HepG2 (cell line): Measurements from ENCODE around the gene FAM50A. TPM values are rescaled to one million over a fixed set of nuclear protein-coding genes. Genes with fewer than 3 reads are reported as not detected.

Experiments
- ATAC-seq: fragments of 200-7000 bp; cut with Tn5 transposase; 3 replicates; pipeline ENCODE4 v1.9.1; 2020; ENCODE audit warnings: mild to moderate bottlenecking, moderate library complexity
- BruUV-seq: library from RNA; stranded (reverse); fragments of 400-500 nt; replicated peaks from 2 replicates; lab custom pipeline; 2021; lab: Mats Ljungman, UMichigan
- CTCF ChIA-PET: fragments of 300-600 bp; formaldehyde crosslinking; extraction: SDS; loops from one replicate; lab custom pipeline; 2021; ENCODE audit warnings: low total read pairs, inconsistent platforms, low intra/inter-chr PET ratio; lab: Yijun Ruan, JAX
- POLR2A ChIA-PET: fragments of 350-600 bp; sonication (Branson Sonifier 250); formaldehyde crosslinking; loops from one replicate; lab custom pipeline; 2020; ENCODE audit warnings: antibody characterized with exemption, inconsistent platforms; lab: Yijun Ruan, JAX
- DNase-seq: peaks from one replicate; pipeline ENCODE4 v3.0.0-alpha.2; 2015; ENCODE audit warnings: low spot score
- FAIRE-seq: peaks from 3 replicates; lab custom pipeline; 2011; peaks lifted over from hg19 to GRCh38; lab: Jason Lieb, UNC
- H2AFZ ChIP-seq: one replicate; pipeline ENCODE4 v1.6.1; 2011; ENCODE audit warnings: low read length, inconsistent platforms
- H3K27ac ChIP-seq: fragments of 300-600 bp; 3 replicates; pipeline ENCODE4 v1.8.0; 2011; ENCODE audit warnings: mixed run types, mild to moderate bottlenecking, mixed read lengths, low read length, inconsistent platforms; ENCODE audit not compliant: insufficient read depth; ENCODE audit errors: extremely low read length
- H3K27me3 ChIP-seq, 2 experiments: fragments of 200-600 bp in 1 of 2; 2 replicates in 1 of 2; 3 replicates in 1 of 2; pipeline versions ENCODE4 v1.6.0 to v1.8.0; 2011; ENCODE audit warnings: low read length in 2 of 2, mild to moderate bottlenecking in 2 of 2, moderate library complexity in 2 of 2, inconsistent platforms in 1 of 2; ENCODE audit not compliant: insufficient read depth in 2 of 2, control insufficient read depth in 1 of 2
- H3K36me3 ChIP-seq, 2 experiments: fragments of 200-600 bp in 1 of 2; replicated peaks in 1 of 2; 2 replicates in 1 of 2; 3 replicates in 1 of 2; pipeline versions ENCODE4 v1.5.1 to v1.8.0; 2011; ENCODE audit warnings: low read length in 2 of 2, inconsistent platforms in 1 of 2; ENCODE audit not compliant: insufficient read depth in 2 of 2, control insufficient read depth in 1 of 2
- H3K4me1 ChIP-seq: 2 replicates; pipeline ENCODE4 v1.5.1; 2012; ENCODE audit warnings: low read length, inconsistent platforms; ENCODE audit not compliant: insufficient read depth
- H3K4me2 ChIP-seq: 2 replicates; pipeline ENCODE4 v1.6.0; 2011; ENCODE audit warnings: low read depth, low read length, inconsistent platforms
- H3K4me3 ChIP-seq, 3 experiments: fragments of 200-600 bp in 1 of 3; sonication (generic), shearing (Covaris generic) in 1 of 3; replicated peaks in 1 of 3; 2 replicates each; pipeline ENCODE4 v1.5.1; 2011 to 2016; ENCODE audit warnings: low read length in 3 of 3, inconsistent platforms in 2 of 3, low read depth in 2 of 3, mild to moderate bottlenecking in 2 of 3, control low read depth in 1 of 3, mixed read lengths in 1 of 3; ENCODE audit not compliant: insufficient read depth in 1 of 3
- H3K79me2 ChIP-seq: one replicate; pipeline ENCODE4 v1.6.1; 2011; ENCODE audit warnings: low read length, inconsistent platforms; ENCODE audit not compliant: insufficient read depth
- H3K9ac ChIP-seq: 2 replicates; pipeline ENCODE4 v1.6.0; 2011; ENCODE audit warnings: mild to moderate bottlenecking, low read depth, low read length, inconsistent platforms; ENCODE audit not compliant: insufficient read depth
- H3K9me3 ChIP-seq: 2 replicates; pipeline ENCODE4 v1.5.1; 2012; ENCODE audit warnings: mild to moderate bottlenecking, low read length
- H4K20me1 ChIP-seq: 2 replicates; pipeline ENCODE4 v1.6.0; 2011; ENCODE audit warnings: inconsistent platforms, mild to moderate bottlenecking, low read length, moderate library complexity; ENCODE audit not compliant: insufficient read depth
- SIX4 ChIP-seq: sonication (generic); formaldehyde crosslinking; IDR thresholded peaks from 2 replicates; pipeline ENCODE4 v1.4.0; 2020; ENCODE audit warnings: missing genetic modification reagents
- TARDBP ChIP-seq: sonication (generic); formaldehyde crosslinking; IDR thresholded peaks from 2 replicates; pipeline ENCODE4 v1.8.0; 2022; ENCODE audit warnings: mild to moderate bottlenecking, missing genetic modification reagents
- ZFP90 ChIP-seq: sonication (generic); formaldehyde crosslinking; IDR thresholded peaks from 2 replicates; pipeline ENCODE4 v1.8.0; 2022; ENCODE audit warnings: missing genetic modification reagents, mild to moderate bottlenecking, inconsistent platforms, borderline replicate concordance
- ZNF138 ChIP-seq: sonication (generic); formaldehyde crosslinking; IDR thresholded peaks from 2 replicates; pipeline ENCODE4 v1.5.0; 2020; ENCODE audit warnings: mild to moderate bottlenecking, low read depth, missing genetic modification reagents
- WGBS: methylation state at CpG from one replicate; pipeline ENCODE4 v1.1.6; 2017; ENCODE audit warnings: low lambda C conversion rate; 5-methylcytosine and 5-hydroxymethylcytosine counted together
- in situ Hi-C: cut with HindIII; loops from 2 replicates; pipeline ENCODE4 v1.10.0; 2017; ENCODE audit warnings: low pct_unique_long_range_greater_than_20kb; ENCODE audit not compliant: extremely low pct_ligation_motif_present
- intact Hi-C: fragments of 100-400 bp; cut with micrococcal nuclease; formaldehyde crosslinking; loops from one replicate; pipeline ENCODE4 v1.10.0; 2022; ENCODE audit not compliant: unreplicated experiment
- polyA plus RNA-seq, 8 experiments: library from polyadenylated mRNA; depleted of rRNA in 3 of 8; stranded (reverse) in 7 of 8; unstranded in 1 of 8; fragments of >200 nt; fragmentation: Illumina TruSeq in 4 of 8; extraction: Trizol in 4 of 8; gene quantifications; 2 replicates each; pipeline versions ENCODE4 v1.2.1 to v1.2.3, GENCODE V29; 2011 to 2016; ENCODE audit warnings: low read depth in 4 of 8, missing spikeins in 1 of 8, mixed read lengths in 1 of 8; ENCODE audit not compliant: insufficient read depth in 1 of 8
- total RNA-seq, 5 experiments: library from RNA; depleted of rRNA; stranded (reverse); fragments of >200 nt; fragmentation: Illumina TruSeq; extraction: Trizol; gene quantifications; 2 replicates each; pipeline ENCODE4 v1.2.3, GENCODE V29; 2016; ENCODE audit warnings: low read depth in 1 of 5
- TF ChIP-seq, protein P1 (sequence below): sonication (generic); formaldehyde crosslinking; IDR thresholded peaks from 2 replicates; pipeline ENCODE4 v1.5.1; 2020; ENCODE audit warnings: mild to moderate bottlenecking, missing genetic modification reagents, moderate library complexity
- TF ChIP-seq, protein P2 (sequence below): sonication (generic); formaldehyde crosslinking; IDR thresholded peaks from 2 replicates; pipeline ENCODE4 v1.4.0; 2020; ENCODE audit warnings: mild to moderate bottlenecking, low read depth, missing genetic modification reagents
- TF ChIP-seq, protein P3 (sequence below): IDR thresholded peaks from 2 replicates; pipeline ENCODE4 v1.6.1; 2016; ENCODE audit warnings: missing biosample characterization, missing genetic modification reagents, low read depth
- TF ChIP-seq, protein P4 (sequence below): sonication (generic); formaldehyde crosslinking; IDR thresholded peaks from 2 replicates; pipeline ENCODE4 v1.4.0; 2020; ENCODE audit warnings: missing genetic modification reagents, mild to moderate bottlenecking, borderline replicate concordance

Gene FAM50A
- total and polyA plus RNA-seq, 2 of the 13 experiments (the other 11 are each of a cell fraction or from before 2014, with no cell fraction given): 30.7 to 40.7 TPM

DNA sequence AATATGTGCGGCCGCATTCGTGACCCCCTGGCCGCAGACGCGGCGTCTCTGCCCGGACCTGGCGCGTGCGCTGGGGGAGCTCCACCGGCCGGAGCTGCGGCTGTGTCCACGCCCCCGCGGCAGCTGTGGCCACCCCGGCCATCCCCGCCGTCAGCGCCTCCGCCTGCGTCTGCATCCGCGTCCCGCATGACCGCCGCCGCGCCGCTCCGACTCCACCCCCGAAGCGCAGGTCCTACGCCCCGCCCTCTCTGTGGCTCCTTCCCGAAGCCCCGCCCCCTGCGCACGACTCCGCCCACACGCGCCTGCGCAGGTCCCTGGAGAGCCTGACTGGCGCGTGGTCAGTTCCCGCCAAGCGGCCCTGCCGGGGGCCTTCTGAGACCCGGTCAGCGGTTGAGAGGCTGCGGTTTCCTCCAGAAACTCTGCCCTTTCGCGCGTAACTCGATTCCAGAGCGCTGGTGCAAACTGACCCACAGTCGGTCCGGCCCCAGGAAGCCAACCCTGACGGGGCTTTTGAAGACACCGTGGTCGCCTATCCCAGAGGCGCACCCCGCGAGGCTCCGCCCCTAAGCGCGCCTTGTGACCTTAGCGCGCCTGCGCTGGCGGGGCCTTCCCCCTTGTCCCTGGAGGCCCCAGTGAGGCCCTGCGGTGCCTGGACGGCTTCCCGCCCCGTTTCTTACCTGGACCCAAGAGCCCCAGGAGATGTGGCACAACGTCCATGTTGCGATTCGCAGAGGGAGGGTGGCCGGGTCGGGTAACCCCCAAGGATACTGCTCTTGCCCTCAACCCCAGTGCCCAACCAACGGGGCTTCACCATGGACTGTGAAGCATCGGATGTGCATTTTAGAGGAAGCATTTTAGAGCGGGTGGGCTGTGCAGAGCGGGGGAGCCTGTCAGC, 35.0 kb downstream of the FAM50A start, which contains the start of gene LAGE3 (continued):
- TF ChIP-seq, protein P1, sequence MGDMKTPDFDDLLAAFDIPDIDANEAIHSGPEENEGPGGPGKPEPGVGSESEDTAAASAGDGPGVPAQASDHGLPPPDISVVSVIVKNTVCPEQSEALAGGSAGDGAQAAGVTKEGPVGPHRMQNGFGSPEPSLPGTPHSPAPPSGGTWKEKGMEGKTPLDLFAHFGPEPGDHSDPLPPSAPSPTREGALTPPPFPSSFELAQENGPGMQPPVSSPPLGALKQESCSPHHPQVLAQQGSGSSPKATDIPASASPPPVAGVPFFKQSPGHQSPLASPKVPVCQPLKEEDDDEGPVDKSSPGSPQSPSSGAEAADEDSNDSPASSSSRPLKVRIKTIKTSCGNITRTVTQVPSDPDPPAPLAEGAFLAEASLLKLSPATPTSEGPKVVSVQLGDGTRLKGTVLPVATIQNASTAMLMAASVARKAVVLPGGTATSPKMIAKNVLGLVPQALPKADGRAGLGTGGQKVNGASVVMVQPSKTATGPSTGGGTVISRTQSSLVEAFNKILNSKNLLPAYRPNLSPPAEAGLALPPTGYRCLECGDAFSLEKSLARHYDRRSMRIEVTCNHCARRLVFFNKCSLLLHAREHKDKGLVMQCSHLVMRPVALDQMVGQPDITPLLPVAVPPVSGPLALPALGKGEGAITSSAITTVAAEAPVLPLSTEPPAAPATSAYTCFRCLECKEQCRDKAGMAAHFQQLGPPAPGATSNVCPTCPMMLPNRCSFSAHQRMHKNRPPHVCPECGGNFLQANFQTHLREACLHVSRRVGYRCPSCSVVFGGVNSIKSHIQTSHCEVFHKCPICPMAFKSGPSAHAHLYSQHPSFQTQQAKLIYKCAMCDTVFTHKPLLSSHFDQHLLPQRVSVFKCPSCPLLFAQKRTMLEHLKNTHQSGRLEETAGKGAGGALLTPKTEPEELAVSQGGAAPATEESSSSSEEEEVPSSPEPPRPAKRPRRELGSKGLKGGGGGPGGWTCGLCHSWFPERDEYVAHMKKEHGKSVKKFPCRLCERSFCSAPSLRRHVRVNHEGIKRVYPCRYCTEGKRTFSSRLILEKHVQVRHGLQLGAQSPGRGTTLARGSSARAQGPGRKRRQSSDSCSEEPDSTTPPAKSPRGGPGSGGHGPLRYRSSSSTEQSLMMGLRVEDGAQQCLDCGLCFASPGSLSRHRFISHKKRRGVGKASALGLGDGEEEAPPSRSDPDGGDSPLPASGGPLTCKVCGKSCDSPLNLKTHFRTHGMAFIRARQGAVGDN (CRISPR knock-in tag): peak; percentile 97
- 0 out of 2 replicates have a peak, but pooled peaks have one; percentile 35 for TF ChIP-seq TARDBP (CRISPR knock-in tag)
- TF ChIP-seq, protein P2, sequence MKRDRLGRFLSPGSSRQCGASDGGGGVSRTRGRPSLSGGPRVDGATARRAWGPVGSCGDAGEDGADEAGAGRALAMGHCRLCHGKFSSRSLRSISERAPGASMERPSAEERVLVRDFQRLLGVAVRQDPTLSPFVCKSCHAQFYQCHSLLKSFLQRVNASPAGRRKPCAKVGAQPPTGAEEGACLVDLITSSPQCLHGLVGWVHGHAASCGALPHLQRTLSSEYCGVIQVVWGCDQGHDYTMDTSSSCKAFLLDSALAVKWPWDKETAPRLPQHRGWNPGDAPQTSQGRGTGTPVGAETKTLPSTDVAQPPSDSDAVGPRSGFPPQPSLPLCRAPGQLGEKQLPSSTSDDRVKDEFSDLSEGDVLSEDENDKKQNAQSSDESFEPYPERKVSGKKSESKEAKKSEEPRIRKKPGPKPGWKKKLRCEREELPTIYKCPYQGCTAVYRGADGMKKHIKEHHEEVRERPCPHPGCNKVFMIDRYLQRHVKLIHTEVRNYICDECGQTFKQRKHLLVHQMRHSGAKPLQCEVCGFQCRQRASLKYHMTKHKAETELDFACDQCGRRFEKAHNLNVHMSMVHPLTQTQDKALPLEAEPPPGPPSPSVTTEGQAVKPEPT (CRISPR knock-in tag): 0 out of 2 replicates have a peak, but pooled peaks have one; percentile 58
- TF ChIP-seq, all 625 proteins: peak for 118

DNA sequence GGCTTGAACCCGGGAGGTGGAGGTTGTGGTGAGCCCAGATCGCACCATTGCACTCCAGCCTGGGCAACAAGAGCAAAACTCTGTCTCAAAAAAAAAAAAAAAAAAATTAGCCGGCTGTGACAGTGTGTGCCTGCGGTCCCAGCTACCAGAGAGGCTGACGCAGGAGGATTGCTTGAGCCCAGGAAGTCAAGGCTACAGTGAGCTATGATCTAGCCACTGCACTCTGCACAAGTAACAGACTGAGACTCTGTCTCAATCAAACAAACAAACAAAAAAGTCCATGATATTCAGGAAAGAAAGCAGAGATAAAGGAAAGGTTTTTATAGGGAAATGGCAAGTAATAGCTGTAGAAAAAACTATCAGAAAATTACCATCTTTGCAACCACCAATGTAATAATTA, 37.3 kb downstream of the FAM50A start:
- peaks cover 26% of the 10 kb centered on the region for H3K4me1 ChIP-seq
- H3K4me3 ChIP-seq: no peak overlapping the region
- H3K36me3 ChIP-seq: no peaks in the 10 kb centered on the region; a peak in 1 of 5 replicates
- BruUV-seq: no TSS peak
- H3K79me2 ChIP-seq: no peaks in the 10 kb centered on the region
- ChIA-PET CTCF (no interaction called here), POLR2A (interaction anchor here (2.3 kb wide), 1 partner anchor 9 kb away, joined by 11 read pairs; the partner anchor contains the start of gene SLC10A3)
- H3K4me2 ChIP-seq: no peak overlapping the region
- peak; percentile 40 for FAIRE-seq
- H3K9me3 ChIP-seq: no peaks in the 10 kb centered on the region
- ATAC-seq: peak; percentile 15; the same call in 1 of the 3 replicates
- no peak for DNase-seq
- no peak overlapping the region for H3K27ac ChIP-seq
- in situ Hi-C loops (loop anchor here (5.0 kb wide), 1 partner anchor 36 kb away; the partner anchor contains the start of gene FAM3A), intact Hi-C loops (no loop called here)
- H2AFZ ChIP-seq: no peak overlapping the region
- H3K27me3 ChIP-seq: no peaks in the 10 kb centered on the region
- no peak overlapping the region for H3K9ac ChIP-seq
- 19% methylated on average over 4 of the region's 5 CpGs for WGBS
- no peaks in the 10 kb centered on the region for H4K20me1 ChIP-seq
- TF ChIP-seq, protein P3, sequence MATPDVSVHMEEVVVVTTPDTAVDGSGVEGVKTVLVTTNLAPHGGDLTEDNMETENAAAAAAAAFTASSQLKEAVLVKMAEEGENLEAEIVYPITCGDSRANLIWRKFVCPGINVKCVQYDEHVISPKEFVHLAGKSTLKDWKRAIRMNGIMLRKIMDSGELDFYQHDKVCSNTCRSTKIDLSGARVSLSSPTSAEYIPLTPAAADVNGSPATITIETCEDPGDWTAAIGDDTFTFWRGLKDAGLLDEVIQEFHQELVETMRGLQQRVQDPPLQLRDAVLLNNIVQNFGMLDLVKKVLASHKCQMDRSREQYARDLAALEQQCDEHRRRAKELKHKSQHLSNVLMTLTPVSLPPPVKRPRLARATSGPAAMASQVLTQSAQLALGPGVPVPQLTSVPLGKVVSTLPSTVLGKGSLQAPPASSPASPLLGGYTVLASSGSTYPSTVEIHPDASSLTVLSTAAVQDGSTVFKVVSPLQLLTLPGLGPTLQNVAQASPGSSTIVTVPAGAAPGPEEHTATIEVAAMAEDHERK (CRISPR knock-in tag): no peak
- TF ChIP-seq ZFP90 (no peak), SIX4 (CRISPR knock-in tag) (no peak), ZNF138 (CRISPR knock-in tag) (no peak)
- TF ChIP-seq, protein P4, sequence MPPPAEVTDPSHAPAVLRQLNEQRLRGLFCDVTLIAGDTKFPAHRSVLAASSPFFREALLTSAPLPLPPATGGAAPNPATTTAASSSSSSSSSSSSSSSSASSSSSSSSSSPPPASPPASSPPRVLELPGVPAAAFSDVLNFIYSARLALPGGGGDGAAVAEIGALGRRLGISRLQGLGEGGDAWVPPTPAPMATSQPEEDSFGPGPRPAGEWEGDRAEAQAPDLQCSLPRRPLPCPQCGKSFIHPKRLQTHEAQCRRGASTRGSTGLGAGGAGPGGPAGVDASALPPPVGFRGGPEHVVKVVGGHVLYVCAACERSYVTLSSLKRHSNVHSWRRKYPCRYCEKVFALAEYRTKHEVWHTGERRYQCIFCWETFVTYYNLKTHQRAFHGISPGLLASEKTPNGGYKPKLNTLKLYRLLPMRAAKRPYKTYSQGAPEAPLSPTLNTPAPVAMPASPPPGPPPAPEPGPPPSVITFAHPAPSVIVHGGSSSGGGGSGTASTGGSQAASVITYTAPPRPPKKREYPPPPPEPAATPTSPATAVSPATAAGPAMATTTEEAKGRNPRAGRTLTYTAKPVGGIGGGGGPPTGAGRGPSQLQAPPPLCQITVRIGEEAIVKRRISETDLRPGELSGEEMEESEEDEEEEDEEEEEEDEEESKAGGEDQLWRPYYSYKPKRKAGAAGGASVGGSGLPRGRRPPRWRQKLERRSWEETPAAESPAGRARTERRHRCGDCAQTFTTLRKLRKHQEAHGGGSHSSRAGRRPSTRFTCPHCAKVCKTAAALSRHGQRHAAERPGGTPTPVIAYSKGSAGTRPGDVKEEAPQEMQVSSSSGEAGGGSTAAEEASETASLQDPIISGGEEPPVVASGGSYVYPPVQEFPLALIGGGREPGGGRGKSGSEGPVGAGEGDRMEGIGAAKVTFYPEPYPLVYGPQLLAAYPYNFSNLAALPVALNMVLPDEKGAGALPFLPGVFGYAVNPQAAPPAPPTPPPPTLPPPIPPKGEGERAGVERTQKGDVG (CRISPR knock-in tag): no peak
